ENCODE results near the gene APOBR. TPM values are rescaled to one million over a fixed set of nuclear protein-coding genes. Genes with fewer than 3 reads are reported as not detected.

The APOBR gene
- total and polyA plus RNA-seq, 12 donors: 0.11 to 18.2 (median 2.5) TPM

DNA sequence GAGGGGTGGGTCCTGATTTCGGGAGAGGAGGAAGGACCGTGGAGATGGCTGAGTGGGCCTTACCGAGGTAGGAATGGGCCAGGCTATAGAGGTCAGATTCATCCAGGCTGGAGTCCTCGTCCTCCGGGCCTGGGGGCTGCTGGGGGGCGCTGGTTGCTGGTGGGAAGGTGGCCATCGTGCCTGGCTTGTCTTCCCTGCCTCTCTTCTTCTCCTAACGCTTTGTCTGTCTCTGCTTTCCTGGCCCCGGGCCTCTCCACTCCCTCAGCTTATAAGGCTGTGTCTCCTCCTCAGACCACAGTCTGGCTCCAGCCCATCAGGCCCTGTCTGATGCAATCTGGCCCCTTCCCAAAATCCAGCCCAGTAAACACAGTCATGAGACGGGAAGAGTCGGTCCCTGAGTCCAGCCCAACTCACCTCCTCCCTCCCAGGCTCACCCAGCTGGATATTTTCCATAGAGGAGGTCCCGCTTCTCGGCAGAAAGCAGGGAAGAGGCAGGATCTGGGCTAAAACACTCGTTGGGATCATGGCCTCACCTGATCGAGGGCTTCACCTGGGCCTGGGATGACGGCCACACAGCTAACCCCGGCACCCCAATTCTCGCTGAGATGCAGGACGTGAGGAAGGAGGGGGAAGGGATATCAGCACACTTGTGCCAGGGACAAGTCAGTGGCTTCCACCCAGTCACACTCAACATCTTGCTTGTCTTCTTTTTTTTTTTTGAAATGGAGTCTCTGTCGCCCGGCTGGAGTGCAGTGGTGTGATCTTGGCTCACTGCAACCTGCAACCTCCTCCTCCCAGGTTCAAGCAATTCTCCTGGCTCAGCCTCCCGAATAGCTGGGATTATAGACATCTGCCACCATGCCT lies 44.5 kb downstream of the APOBR start, which contains the start of gene NUPR1:
TSS of gene NUPR1 (minus strand) at position 242 of the 864 bp plus-strand sequence. CDS start at position 175, 67 bp downstream.
- Histone ChIP-seq H3K4me1 (replicated peaks in 1 of 2) (peaks cover 24 to 31% of the 10 kb centered on the region in 2 donors), H3K4me3 (peak within 1 kb of the TSS in 3 of 4 donors; percentile 25 to 65 (median 38)), H3K9me3 (replicated peaks in 1 of 3) (no peaks in the 10 kb centered on the region), H3K36me3 (replicated peaks in 1 of 2) (no peaks in the 10 kb centered on the region), H3K27me3 (no peaks in the 10 kb centered on the region), H3K27ac (peak within 1 kb of the TSS; percentile 4 to 94 (median 89))
- intact Hi-C loops (cut with DNase I): no loop called here
- peak; percentile 93 to 98 (median 98) for DNase-seq
- TF ChIP-seq, protein P1, sequence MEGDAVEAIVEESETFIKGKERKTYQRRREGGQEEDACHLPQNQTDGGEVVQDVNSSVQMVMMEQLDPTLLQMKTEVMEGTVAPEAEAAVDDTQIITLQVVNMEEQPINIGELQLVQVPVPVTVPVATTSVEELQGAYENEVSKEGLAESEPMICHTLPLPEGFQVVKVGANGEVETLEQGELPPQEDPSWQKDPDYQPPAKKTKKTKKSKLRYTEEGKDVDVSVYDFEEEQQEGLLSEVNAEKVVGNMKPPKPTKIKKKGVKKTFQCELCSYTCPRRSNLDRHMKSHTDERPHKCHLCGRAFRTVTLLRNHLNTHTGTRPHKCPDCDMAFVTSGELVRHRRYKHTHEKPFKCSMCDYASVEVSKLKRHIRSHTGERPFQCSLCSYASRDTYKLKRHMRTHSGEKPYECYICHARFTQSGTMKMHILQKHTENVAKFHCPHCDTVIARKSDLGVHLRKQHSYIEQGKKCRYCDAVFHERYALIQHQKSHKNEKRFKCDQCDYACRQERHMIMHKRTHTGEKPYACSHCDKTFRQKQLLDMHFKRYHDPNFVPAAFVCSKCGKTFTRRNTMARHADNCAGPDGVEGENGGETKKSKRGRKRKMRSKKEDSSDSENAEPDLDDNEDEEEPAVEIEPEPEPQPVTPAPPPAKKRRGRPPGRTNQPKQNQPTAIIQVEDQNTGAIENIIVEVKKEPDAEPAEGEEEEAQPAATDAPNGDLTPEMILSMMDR (IDR thresholded peaks at IDR 0.05): no peak
- peak; percentile 64 to 95 for TF ChIP-seq POLR2A (IDR thresholded peaks at IDR 0.05)
- WGBS, 4 donors: 13 to 31% (median 24%) methylated on average over 22 of the region's 22 CpGs

DNA sequence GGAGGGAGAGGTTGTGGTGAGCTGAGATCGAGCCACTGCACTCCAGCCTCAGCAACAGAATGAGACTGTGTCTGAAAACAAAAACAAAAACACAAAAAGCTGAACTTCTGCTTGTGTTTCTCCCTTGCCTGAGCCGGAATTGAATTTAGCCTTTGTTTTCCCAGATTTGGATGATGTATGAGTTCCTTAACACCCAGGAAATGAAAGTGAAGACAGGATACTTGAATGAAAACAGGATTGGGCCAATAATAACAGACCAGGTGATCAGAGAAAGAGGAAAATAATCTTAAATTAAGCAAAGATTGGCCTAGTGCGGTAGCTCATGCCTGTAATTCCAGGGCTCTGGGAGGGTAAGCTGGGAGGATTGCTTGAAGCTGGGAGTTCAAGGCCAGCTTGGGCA lies 45.9 kb downstream of the APOBR start:
- 66 to 80% (median 70%) methylated on average over 3 of the region's 3 CpGs for WGBS, 4 donors
- no peak for DNase-seq
- Histone ChIP-seq H3K27me3 (no peaks in the 10 kb centered on the region), H3K4me1 (replicated peaks in 1 of 2) (peaks cover 24 to 31% of the 10 kb centered on the region in 2 donors), H3K36me3 (replicated peaks in 1 of 2) (no peaks in the 10 kb centered on the region), H3K4me3 (no peak overlapping the region), H3K9me3 (replicated peaks in 1 of 3) (no peaks in the 10 kb centered on the region), H3K27ac (no peak overlapping the region)
- intact Hi-C loops (cut with DNase I): loop anchor here (5.0 to 10.0 kb wide), 3 partner anchors 43 to 216 kb away; partner anchors contain the start of genes APOBR (in 1 of the 2) and CLN3 (in 1 of the 2)
- TF ChIP-seq POLR2A (IDR thresholded peaks at IDR 0.05): no peak
- TF ChIP-seq, protein P1 (IDR thresholded peaks at IDR 0.05): no peak

DNA sequence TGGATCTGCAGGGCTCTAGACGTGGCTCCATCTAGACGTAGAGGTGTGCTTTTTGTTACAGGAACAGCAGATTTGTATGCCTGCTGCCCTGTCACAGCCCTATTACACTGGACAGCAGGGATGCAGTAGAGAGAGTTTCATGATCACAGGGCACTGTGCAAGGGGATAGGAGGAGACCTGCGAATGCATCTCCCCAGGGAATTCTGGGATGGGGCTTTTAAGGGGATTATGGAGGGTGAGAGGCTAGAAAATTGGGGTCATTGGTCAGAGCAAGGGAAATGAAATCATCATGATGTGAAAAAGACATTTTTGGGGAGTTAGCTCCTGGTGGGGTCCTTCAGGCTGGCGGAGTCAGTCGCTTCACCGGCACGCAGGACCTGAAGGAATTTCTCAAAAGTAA lies 48.2 kb downstream of the APOBR start:
- Histone ChIP-seq H3K27ac (peak overlapping the region in 1 of 5 donors; percentile 43), H3K4me1 (replicated peaks in 1 of 2) (peaks cover 11 to 13% of the 10 kb centered on the region in 2 donors), H3K36me3 (replicated peaks in 1 of 2) (no peaks in the 10 kb centered on the region), H3K4me3 (no peak overlapping the region), H3K27me3 (no peaks in the 10 kb centered on the region), H3K9me3 (replicated peaks in 1 of 3) (no peaks in the 10 kb centered on the region)
- intact Hi-C loops (cut with DNase I): loop anchor here (5.0 to 10.0 kb wide), 3 partner anchors 45 to 218 kb away; partner anchors contain the start of genes APOBR (in 1 of the 2) and CLN3 (in 1 of the 2)
- no peak for DNase-seq
- TF ChIP-seq, protein P1 (IDR thresholded peaks at IDR 0.05): no peak
- no peak for TF ChIP-seq POLR2A (IDR thresholded peaks at IDR 0.05)
- 83 to 94% (median 91%) methylated on average over 5 to 7 of the region's 7 CpGs for WGBS, 4 donors

DNA sequence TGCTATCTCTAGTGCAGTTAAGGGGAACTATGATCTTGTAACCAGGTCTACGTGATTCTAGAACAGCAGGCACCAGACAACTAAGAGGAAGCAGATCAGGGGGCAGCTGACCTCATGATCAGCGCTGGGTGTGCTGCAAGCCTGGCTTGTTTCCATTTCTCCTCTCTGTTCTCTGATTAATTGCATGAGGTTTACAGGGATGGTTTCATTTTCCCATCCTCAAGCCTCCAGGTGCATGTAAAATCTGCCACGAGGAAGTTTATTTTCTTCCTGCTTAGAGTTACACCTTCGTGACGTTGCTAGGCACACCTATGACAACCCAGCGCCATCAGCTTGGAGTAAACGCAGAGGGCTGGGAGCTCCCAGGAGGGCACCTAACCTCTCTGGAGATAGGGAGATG lies 48.6 kb downstream of the APOBR start:
- peaks cover 7 to 9% of the 10 kb centered on the region in 2 donors for H3K4me1 ChIP-seq (replicated peaks in 1 of 2)
- no peak overlapping the region for H3K4me3 ChIP-seq
- no peaks in the 10 kb centered on the region for H3K9me3 ChIP-seq (replicated peaks in 1 of 3)
- DNase-seq: peak in 3 of 7 donors; percentile 44 to 69 (median 51)
- intact Hi-C loops (cut with DNase I): loop anchor here (5.0 to 10.0 kb wide), 3 partner anchors 46 to 218 kb away; partner anchors contain the start of genes APOBR (in 1 of the 2) and CLN3 (in 1 of the 2)
- 60 to 76% (median 68%) methylated on average over 7 of the region's 7 CpGs for WGBS, 4 donors
- no peak for TF ChIP-seq POLR2A (IDR thresholded peaks at IDR 0.05)
- TF ChIP-seq, protein P1 (IDR thresholded peaks at IDR 0.05): no peak
- no peaks in the 10 kb centered on the region for H3K36me3 ChIP-seq (replicated peaks in 1 of 2)
- peak overlapping the region in 1 of 5 donors; percentile 43 for H3K27ac ChIP-seq
- H3K27me3 ChIP-seq: no peaks in the 10 kb centered on the region

All from adrenal gland (tissue), 12 donors.